ENCODE results near the gene ETV6.

The ETV6 gene

DNA sequence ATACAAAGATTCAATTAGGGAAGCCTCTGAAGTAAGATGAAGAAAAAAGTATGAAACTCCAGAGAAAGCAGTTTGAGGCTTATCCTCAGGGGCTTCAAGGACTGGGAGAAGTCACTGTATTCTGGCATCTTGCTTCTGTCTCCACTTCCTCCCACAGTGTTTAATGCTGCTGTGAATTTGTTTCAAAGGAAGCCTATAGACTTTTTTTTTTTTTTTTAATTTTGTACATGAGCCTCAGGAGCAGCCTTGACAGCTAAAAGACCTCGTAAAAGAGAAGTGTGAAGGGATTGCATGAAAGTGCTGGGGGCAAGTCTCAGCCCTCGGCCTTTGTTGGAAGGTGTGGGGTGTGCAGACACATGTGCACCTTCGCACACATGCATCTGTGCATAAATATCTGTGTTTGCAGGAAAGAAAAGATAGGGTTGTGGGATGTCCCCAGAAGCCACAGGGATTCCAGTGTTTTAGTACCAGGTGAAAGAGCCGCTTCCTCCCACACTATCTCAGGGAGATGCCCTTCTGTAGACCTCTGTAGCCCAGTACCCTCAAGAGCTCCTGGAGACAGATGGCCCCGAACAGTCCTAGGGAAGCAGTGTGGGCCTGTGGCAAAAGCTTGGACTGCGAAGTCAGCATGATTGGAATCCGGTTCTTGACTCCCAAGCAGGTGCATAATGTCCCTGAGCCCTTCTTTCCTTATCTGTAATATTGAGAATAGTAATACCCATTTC lies 227.8 kb downstream of the ETV6 start:
- TF ChIP-seq, protein P1, sequence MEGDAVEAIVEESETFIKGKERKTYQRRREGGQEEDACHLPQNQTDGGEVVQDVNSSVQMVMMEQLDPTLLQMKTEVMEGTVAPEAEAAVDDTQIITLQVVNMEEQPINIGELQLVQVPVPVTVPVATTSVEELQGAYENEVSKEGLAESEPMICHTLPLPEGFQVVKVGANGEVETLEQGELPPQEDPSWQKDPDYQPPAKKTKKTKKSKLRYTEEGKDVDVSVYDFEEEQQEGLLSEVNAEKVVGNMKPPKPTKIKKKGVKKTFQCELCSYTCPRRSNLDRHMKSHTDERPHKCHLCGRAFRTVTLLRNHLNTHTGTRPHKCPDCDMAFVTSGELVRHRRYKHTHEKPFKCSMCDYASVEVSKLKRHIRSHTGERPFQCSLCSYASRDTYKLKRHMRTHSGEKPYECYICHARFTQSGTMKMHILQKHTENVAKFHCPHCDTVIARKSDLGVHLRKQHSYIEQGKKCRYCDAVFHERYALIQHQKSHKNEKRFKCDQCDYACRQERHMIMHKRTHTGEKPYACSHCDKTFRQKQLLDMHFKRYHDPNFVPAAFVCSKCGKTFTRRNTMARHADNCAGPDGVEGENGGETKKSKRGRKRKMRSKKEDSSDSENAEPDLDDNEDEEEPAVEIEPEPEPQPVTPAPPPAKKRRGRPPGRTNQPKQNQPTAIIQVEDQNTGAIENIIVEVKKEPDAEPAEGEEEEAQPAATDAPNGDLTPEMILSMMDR (IDR thresholded peaks at IDR 0.05; ENCODE audit: low read length, missing control alignments) = no peak
- no peak overlapping the region for H3K4me3 ChIP-seq (replicated peaks; ENCODE audit: low read depth, low read length)
- no peak for DNase-seq (ENCODE audit: low read depth)

DNA sequence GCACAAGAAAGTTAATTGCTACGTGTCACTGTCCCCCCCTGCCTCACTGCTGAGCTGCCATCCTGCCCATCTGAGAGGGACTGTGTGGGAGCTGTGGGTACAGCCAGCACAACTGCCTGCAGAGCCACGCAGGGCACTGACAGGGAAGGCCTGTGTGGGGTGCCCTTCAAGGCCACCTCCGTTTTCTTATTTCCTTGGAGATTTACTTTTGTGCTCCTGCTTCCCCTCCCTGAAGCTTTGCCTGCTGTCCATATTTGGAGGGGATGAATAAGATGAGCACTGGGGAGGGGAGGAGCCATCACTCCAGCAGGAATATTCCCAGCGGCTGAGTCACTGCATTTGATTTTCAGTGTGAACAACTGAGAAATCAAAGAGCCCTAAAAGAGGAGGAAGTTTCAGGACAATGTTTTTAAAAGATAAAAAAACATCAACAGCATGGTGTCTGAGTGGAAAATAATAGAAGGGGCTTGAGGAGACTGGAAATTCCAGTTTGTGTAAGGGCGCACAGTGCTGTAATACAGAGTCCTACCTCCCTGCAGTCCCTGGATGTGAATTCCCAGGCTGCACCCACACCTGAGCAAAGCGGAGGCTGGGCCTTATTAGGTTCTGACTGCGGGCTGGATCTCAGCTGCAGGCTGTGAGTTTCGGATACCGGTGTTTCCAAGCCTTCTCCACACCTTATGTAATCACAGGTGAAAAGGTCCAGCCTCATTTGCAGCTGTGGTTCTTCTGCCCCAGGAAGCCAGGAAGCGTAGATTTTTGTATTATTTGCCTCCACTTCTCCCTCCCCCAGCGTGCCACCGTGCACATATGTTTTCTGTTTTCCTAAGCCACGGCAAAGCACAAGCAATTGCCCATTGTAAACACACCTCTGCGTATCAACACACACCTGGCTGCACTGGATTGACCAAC lies 228.7 kb downstream of the ETV6 start:
- TF ChIP-seq, protein P1 (IDR thresholded peaks at IDR 0.05; ENCODE audit: low read length, missing control alignments) = no peak
- H3K4me3 ChIP-seq (replicated peaks; ENCODE audit: low read depth, low read length) = no peak overlapping the region
- peak; percentile 77 for DNase-seq (ENCODE audit: low read depth)

DNA sequence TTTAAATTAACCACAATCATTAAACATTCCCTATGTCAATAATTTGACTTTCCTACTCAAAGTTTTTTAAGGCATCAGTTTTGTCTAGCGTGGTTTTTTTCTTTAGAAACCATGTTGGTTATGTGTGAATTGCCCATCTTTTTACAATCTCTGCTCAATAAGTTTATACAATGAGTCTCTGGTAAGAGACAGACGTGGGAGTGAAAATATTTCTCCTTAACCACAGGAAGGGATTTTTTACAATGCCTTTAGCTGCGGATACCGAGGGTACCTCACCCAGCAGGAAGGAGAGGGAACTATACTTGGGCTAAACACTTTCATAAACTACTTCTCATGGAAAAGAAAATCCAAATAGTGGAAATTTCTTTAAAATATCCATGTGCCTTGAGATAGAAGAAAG lies 229.8 kb downstream of the ETV6 start:
- no peak overlapping the region for H3K4me3 ChIP-seq (replicated peaks; ENCODE audit: low read depth, low read length)
- peak; percentile 72 for DNase-seq (ENCODE audit: low read depth)
- TF ChIP-seq, protein P1 (IDR thresholded peaks at IDR 0.05; ENCODE audit: low read length, missing control alignments) = no peak

DNA sequence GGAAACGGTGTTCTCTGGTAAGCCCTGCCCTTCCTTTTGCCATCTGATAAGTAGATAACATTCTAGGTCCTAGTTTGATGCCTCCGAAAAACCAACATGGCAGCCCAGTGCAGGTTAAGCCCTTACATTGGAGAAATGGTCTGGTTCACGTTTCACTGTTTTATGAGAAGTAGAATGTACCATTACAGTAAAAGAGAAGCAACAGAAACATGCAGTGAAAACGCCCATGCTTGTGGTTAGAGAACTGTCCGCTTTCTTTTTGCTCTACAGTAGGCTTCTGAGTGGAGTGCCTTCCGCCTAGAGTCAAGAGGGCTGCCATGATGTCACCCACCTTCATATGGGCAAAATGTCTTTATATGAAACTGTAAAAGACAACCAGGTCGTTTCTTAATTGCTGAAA lies 230.9 kb downstream of the ETV6 start:
- TF ChIP-seq, protein P1 (IDR thresholded peaks at IDR 0.05; ENCODE audit: low read length, missing control alignments) = no peak
- no peak overlapping the region for H3K4me3 ChIP-seq (replicated peaks; ENCODE audit: low read depth, low read length)
- DNase-seq (ENCODE audit: low read depth) = no peak

DNA sequence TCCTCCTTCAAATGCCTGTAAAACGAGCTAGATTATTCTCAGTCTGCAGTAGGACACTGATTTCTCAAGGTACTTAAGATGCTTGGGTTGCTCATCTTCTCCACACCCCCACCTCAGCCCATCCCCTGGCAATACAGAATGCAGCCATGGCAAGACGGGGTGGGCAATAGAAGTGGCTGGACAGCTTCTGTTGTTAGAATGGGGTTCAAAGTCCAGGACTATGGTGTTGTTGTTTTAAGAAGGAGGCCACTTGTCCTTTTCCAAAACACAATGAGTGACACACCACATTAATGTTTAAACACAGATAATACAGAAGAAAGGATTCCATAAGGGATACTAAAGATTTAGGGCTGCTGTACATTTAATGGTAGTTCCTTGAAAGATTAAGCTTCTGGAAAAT lies 232.4 kb downstream of the ETV6 start:
- TF ChIP-seq, protein P1 (IDR thresholded peaks at IDR 0.05; ENCODE audit: low read length, missing control alignments) = no peak
- H3K4me3 ChIP-seq (replicated peaks; ENCODE audit: low read depth, low read length) = no peak overlapping the region
- no peak for DNase-seq (ENCODE audit: low read depth)

DNA sequence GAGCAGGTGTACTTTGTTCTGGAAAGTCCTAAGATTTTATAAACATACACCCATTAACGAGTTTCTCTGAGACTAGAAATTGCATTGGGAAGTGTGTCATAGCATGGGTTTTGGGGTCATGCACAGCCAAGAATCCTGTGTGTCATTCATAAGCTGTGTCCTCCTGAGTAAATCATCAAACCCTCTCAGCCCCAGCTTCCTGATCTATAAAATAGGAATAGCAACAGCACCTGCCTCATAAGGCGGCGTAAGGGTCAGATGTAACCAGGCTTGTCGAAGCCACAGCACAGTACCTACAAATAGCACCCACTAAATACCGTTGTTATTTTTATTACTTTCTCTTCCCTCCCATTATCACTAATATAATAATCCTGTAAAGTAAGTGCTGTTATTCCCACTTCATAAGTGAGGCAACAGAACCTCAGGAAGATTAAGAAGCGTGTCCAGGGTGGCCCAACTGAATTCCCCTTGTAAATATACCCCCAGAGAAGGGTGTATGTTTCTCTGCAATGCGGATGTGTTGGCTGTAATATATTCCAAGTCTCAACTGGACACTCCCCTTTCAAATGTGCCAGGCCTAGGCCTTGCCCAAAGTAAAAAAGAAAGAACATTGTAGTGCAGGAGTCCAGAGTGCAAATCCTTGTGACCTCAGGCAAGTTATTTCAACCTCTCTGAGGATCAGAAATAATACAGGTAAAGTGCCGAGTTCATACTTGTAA lies 233.0 kb downstream of the ETV6 start:
- no peak for DNase-seq (ENCODE audit: low read depth)
- H3K4me3 ChIP-seq (replicated peaks; ENCODE audit: low read depth, low read length) = no peak overlapping the region
- TF ChIP-seq, protein P1 (IDR thresholded peaks at IDR 0.05; ENCODE audit: low read length, missing control alignments) = no peak
